ENCODE measurements around the gene NXT1.

DNA sequence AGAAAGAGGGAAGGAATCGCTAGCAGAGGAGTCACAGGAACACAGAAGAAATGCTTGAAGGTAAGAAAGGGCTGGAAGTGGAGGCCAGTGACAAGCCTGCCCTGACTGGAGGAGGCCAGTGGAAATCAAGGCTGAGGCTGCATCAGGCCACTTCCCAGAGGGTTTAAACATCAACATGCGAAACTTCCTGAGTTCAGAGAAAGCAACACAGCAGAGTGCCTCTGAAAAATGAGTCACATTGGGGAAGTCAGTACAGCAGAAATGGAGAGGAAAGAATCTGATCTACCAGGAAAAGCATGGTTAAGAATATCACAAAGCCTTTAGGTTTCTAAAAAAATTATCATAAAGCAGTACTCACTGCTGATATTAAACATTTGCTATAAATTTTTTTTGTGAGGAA, 47.4 kb downstream of the NXT1 start:
- TF ChIP-seq, protein P1, sequence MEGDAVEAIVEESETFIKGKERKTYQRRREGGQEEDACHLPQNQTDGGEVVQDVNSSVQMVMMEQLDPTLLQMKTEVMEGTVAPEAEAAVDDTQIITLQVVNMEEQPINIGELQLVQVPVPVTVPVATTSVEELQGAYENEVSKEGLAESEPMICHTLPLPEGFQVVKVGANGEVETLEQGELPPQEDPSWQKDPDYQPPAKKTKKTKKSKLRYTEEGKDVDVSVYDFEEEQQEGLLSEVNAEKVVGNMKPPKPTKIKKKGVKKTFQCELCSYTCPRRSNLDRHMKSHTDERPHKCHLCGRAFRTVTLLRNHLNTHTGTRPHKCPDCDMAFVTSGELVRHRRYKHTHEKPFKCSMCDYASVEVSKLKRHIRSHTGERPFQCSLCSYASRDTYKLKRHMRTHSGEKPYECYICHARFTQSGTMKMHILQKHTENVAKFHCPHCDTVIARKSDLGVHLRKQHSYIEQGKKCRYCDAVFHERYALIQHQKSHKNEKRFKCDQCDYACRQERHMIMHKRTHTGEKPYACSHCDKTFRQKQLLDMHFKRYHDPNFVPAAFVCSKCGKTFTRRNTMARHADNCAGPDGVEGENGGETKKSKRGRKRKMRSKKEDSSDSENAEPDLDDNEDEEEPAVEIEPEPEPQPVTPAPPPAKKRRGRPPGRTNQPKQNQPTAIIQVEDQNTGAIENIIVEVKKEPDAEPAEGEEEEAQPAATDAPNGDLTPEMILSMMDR (IDR thresholded peaks at IDR 0.05) = no peak
- TF ChIP-seq EP300 (IDR thresholded peaks at IDR 0.05; ENCODE audit: borderline replicate concordance in 1 of 2, low read depth in 1 of 2, low read length in 1 of 2) = no peak
- TF ChIP-seq, protein P2, sequence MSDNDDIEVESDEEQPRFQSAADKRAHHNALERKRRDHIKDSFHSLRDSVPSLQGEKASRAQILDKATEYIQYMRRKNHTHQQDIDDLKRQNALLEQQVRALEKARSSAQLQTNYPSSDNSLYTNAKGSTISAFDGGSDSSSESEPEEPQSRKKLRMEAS (IDR thresholded peaks at IDR 0.05; ENCODE audit: low read depth) = no peak

Data from SK-N-SH (cell line).